ENCODE results near the gene OR9G1.
"Not testable (repeated sequence)": the region's sequence is repeated elsewhere in the genome, so short reads cannot be mapped to it uniquely, and the experiment has no call there.

OR9G1 gene, protein sequence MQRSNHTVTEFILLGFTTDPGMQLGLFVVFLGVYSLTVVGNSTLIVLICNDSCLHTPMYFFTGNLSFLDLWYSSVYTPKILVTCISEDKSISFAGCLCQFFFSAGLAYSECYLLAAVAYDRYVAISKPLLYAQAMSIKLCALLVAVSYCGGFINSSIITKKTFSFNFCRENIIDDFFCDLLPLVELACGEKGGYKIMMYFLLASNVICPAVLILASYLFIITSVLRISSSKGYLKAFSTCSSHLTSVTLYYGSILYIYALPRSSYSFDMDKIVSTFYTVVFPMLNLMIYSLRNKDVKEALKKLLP

DNA sequence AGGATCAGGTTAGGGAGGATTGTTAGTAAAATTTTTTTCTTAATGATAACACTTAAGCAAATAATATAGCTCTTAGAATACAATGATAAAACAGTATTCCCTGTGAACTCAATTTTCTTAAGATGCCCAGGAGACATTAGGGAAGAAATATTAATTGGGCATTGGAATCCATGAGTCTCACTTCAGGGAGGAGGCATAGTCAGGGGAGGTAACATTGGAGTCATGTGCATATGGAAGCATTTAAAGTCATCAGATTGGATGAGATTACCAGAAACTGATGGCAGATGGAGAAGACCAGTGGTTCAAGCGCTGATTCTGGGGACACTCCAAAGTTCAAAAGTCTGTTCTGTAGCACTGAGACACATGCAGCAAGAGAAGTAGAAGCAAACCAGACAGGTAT is at the start of gene OR9G1:
Gene OR9G1, plus strand, starts transcription at position 301 of the 400 bp plus-strand sequence. CDS start 1,293 bp downstream, outside the sequence.
- no peak for DNase-seq

DNA sequence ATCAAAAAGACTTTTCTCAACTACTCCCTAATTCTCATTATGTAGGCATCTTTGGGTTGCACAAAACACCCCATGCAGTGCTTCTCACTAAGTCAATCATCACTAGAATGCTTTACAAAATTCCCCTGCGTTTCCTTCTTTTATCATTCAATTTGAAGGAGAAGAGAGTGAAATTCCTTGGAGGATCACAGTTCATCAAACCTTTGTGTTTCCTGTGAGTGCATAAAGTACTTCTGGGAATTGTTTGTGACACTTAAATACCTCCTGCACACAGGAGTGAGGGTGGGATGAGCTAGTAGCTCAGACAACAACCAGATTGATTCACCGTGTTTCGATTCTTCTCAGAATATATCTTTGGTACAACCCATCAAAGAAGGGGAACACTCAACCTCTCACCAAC is 39.1 kb upstream of the OR9G1 start:
- no peak for DNase-seq

DNA sequence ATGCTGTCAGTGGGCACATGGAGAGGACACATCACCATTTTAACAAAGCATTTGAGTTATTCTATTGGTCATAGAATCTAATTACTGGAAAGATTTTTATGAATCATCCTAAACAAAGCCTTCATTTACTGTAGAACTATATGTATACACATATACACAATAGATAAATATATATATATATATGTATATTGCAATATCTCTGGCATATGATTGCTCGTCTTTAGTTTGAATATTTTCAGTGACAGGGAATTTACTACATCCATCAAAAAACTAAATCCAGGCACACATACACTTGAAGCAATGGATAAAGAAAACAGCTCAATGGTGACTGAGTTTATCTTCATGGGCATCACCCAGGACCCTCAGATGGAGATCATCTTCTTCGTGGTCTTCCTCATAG is 35.5 kb upstream of the OR9G1 start, which contains the start of gene OR5AR1:
Gene OR5AR1, plus strand, starts transcription at position 301 of the 400 bp plus-strand sequence. Its CDS starts 0 bp downstream, at position 301.
- DNase-seq = no peak

DNA sequence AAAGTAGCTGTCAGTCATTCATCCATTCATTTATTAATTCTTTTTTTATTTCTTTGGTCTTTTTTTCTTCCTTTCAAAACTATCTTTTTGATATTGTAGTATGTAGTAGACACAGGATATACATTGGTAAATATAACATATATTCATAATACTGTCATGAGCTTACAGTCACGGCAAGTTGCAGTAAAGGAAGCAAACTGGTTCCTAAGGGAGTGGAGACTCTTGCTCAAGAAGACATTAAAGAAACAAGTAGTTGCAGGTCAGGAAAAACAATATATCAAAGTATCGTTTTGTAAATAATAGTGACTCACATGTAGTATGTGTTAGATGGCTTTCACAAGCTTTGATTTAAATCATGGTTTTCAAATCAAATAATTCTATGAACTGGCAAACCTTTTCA is 27.9 kb upstream of the OR9G1 start:
- DNase-seq = no peak

DNA sequence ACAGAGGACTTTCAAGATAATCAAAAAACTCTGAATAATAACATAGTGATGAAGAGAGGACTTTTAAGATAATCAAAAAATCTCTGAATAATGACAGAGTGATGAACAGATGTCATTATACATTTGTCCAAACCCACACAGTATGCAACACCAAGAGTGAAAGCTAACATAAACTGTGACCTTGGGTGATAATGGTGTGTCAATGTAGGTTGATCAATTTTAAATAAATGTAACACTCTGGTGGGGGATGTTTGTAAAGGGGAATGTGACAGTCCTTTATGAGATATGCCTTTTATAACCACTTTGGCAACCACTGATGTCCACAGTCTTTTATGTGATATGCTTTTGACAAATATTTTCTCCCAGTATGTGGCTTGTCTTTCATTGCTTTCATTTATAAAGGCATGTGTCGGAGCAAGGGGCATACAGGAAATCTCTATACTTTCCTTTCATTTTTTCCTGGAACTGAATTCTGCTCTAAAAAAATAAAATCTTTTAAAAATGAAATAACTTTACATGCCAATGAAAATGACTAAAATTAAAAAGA is 10.3 kb upstream of the OR9G1 start:
- no peak for DNase-seq

DNA sequence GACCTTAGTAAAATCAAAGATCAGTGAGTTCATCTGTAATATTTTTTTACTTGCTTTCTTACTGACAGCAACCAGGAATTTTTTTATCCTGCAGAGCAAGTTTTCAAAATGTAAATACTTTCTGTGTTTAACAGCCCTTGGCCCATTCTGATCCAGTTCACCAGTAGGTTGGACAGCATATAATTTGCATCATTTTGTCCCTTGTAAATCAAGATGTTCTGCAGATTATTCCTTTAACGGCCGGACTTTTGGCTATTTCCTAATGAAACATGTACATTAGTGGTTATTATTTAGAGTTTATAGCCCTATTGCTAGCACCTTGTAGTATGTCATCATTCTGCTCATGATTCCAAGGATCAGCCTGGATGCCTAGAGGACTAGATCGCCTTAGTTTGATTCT is 7.7 kb upstream of the OR9G1 start:
- not testable (repeated sequence) for DNase-seq

DNA sequence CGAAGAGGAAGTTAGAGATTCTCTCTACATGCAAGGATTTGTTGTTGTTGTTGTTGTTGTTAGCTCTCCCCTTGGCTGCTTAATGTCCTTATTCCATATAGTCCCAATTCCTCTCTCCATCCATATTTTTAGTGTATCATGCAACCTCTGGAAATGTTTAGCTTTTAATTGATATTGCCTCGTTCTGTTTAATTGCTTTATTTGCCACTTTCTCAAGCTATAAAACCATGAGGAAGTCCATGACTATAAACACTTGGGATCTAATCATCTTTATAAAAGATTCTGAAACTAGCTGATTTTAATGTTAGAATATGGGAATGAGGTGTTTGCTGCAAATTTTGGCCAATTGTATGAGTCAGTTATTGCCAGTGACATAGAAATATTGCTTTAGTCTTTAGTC is 5.5 kb upstream of the OR9G1 start:
- DNase-seq = no peak

DNA sequence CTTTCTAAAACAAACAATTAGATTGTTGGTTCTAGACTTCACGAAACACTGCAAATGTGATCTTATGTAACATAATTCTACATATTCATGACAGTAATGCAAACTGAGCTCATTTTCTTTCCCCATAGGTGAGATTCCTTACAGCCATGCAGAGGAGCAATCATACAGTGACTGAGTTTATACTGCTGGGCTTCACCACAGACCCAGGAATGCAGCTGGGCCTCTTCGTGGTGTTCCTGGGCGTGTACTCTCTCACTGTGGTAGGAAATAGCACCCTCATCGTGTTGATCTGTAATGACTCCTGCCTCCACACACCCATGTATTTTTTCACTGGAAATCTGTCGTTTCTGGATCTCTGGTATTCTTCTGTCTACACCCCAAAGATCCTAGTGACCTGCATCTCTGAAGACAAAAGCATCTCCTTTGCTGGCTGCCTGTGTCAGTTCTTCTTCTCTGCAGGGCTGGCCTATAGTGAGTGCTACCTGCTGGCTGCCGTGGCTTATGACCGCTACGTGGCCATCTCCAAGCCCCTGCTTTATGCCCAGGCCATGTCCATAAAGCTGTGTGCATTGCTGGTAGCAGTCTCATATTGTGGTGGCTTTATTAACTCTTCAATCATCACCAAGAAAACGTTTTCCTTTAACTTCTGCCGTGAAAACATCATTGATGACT is 1.5 kb downstream of the OR9G1 start:
- no peak for DNase-seq

DNA sequence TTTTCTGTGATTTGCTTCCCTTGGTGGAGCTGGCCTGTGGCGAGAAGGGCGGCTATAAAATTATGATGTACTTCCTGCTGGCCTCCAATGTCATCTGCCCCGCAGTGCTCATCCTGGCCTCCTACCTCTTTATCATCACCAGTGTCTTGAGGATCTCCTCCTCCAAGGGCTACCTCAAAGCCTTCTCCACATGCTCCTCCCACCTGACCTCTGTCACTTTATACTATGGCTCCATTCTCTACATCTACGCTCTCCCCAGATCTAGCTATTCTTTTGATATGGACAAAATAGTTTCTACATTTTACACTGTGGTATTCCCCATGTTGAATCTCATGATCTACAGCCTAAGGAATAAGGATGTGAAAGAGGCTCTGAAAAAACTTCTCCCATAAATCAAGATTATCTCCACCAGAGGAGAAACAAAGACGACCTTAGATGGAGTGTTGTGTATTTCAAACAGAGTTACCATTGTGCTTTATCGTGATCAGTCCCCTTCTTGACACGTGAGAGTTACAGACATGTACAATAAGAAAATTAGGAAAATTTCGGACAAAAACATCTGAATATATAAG is 2.1 kb downstream of the OR9G1 start:
- DNase-seq = no peak

DNA sequence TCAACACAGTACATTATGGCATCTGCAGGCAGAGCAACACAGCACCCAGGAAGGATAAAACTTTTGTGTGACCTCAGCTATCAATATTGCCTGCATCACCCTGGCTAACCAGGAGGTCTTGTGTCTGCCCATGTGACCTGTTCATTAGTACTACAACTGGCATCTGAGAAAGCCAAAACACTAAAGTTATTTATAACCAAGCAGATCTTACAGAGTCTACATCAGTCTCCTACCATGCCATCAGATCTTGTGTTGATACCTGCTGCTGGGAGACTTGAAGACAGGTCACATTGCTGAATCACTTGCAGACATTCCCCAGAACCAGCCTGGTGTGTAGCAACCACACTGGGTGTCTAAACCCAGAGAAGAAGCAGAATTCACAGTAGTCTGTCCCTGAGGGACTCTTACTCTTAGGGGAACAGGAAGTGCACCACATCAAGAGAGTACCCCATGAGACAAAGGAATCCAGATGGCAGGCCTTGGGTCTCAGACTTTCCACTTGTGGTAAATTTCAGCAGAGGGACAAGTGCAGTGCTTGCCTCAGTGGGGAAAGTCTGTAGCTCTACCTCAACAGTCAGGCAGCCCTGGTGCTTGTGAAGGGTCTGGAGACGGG is 7.0 kb downstream of the OR9G1 start:
- DNase-seq = no peak

DNA sequence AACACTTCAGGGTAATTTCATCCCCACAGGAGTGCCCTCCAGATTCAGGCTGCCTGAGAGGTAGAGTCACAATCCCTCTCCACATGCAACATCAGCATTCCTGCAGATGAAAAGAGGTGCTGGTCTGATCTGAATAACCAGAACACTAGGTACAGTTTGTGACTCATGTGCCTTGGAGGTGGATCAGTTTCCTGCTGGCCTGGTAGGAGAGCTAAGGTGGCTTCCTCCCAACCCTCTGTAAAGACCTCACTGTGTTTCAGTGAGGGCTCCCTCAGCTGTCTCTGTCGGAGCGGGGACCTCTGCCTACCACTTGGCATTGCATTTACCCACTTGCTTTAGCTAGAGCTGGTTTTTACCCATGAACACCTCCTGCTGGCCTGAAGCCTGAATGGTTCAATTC is 7.6 kb downstream of the OR9G1 start:
- no peak for DNase-seq

DNA sequence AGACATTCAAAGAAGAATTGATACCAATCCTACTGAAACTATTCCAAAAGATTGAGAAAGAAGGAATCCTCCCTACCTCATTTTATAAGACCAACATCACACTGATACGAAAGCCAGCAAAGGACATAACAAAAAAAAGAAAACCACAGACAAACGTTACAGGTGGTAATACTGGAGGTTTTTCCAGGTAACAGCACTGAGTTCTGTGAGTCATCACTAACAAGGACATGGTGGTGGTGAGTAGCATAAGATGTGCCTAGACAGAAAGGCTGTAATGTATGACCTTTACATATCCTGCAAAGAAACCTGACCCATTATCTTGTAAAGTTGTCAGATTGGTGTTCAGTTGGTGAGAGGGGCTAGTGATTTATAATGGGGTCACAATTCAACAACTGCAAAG is 15.3 kb downstream of the OR9G1 start:
- no peak for DNase-seq

DNA sequence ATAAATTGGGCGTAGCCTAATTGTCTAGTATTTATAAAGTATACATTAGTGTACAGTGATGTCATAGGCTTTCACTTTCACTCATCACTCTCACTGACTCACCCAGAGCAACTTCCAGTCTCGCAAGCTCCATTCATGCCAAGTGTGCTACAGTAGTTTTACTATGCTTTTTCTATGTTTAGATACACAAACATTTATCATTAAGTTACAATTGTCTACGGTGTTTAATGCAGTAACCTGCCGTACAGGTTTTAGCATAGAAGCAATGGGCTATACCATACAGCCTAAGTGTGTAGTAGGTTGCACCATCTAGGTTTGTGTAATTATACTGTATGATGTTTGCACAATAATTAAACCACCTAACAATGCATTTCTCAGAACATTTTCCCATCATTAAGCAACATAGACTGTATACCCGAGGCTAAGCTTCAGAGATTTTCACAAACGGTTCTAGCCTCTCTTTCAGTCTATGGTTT is 17.5 kb downstream of the OR9G1 start:
- DNase-seq = no peak

DNA sequence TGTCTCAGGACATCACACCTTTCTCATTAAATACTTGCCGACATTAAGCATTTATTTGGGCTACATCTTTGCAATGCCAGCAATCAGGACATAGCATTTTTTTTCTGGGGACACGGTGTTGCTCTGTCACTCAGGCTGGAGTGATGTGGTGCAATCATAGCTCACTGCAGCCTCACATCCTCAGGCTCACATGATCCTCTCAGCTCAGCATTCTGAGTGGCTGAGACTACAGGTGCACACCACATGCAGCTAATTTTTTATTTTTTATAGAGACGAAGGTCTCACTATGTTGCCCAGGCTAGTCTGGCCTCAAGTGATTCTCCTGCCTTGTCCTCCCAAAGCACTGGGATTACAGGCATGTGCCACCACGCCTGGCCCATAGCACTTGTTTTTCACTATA is 21.6 kb downstream of the OR9G1 start:
- DNase-seq = no peak

DNA sequence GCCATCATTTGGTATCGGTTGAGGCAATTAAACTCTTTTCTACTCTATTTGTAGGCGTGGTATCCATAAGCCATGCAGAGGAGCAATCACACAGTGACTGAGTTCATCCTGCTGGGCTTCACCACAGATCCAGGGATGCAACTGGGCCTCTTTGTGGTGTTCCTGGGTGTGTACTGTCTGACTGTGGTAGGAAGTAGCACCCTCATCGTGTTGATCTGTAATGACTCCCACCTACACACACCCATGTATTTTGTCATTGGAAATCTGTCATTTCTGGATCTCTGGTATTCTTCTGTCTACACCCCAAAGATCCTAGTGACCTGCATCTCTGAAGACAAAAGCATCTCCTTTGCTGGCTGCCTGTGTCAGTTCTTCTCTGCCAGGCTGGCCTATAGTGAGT is 41.2 kb downstream of the OR9G1 start:
- no peak for DNase-seq

DNA sequence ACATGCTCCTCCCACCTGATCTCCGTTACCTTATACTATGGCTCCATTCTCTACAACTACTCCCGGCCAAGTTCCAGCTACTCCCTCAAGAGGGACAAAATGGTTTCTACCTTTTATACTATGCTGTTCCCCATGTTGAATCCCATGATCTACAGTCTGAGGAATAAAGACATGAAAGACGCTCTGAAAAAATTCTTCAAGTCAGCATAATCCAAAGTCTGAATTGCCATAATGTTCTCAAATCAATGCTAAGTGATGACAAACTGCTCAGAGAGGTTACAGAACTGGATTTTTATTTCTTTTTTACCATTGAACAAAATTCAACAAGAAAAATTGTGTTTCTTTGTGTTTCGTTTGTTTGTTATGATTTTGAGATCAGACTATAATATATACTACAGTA is 42.0 kb downstream of the OR9G1 start:
- no peak for DNase-seq

DNA sequence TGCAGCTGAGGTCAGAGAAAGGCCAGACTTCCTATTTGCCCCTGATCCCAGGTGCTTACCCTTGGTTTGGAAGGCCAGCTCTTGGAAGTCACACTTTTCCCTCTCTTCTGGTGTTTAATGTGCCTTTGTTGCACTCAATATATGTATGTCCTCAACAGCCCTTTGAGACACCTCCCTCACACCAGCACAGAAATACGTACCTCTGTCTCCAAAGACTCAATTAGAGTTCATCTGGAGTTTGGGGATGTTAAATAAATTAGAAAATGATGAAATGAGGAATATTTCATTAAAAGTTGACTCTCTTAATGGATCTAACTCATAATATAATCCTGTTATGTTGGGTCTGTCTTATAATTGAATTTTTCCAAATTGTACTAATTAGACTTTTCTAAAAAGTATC is 49.7 kb downstream of the OR9G1 start, which contains the start of gene OR9G4:
Gene OR9G4, minus strand, starts transcription at position 101 of the 400 bp plus-strand sequence. CDS start 4,931 bp downstream, outside the sequence.
- DNase-seq = no peak

DNA sequence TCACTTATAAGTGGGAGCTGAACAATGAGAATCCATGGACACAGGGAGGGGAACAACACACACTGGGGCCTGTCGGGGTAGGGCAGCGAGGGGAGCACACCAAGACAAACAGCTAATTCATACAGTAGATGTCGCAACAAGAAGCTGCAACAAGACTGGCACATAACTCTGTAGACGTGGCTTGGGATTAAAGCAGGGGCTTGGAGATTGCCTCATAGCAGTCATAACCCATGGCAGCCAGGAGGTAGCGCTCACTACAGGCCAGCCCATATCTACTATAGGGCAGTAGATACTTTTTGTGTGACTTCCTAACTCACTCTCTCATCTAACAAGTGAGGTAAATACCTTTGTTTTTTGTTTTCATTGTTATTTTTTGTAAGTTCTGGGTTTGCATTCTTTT is 51.3 kb downstream of the OR9G1 start:
- no peak for DNase-seq

DNA sequence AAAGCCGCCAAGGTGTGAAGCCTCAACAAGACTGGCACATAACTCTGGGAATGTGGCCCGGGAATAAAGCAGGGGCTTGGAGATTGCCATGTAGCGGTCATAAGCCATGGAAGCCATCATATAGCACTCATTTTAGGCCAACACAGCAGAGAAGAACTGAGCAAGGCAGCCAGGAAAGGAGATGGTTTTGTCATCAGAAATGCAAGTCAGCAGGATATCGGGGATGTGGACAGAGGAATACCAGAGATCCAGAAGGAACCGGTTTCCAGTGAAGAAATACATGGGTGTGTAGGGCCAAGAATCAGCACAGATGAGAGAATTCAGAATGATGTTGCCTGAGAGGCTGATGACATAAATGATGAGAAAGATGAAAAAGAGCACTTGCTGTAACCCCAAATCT is 52.6 kb downstream of the OR9G1 start:
- no peak for DNase-seq

Data from NCI-H2029 treated with DMSO at 0.1 percent for 48 hours (cell line).